ENCODE measurements around the gene OR6K6.

The OR6K6 gene

GRCh38 chr1:158752155-158752712 is 2.3 kb upstream of the OR6K6 start:
- no peak for TF ChIP-seq CTCF (IDR thresholded peaks at IDR 0.05; ENCODE audit: insufficient read depth, missing control alignments)
- no peak for DNase-seq (ENCODE audit: insufficient read length, low spot score)
- FAIRE-seq: no peak

GRCh38 chr1:158771950-158772866 is 17.7 kb downstream of the OR6K6 start, which contains the start of gene OR6N1:
Gene OR6N1 (minus strand): TSS chr1:158772195. CDS start chr1:158766682, 5,513 bp downstream.
- no peak for TF ChIP-seq CTCF (IDR thresholded peaks at IDR 0.05; ENCODE audit: insufficient read depth, missing control alignments)
- FAIRE-seq (no peak), DNase-seq (ENCODE audit: insufficient read length, low spot score) (no peak)

GRCh38 chr1:158781104-158781503 is 26.6 kb downstream of the OR6K6 start, which contains the start of gene OR6N2:
Gene OR6N2 (minus strand): TSS chr1:158781204. CDS start chr1:158777635, 3,569 bp downstream.
- FAIRE-seq: no peak
- TF ChIP-seq CTCF (IDR thresholded peaks at IDR 0.05; ENCODE audit: insufficient read depth, missing control alignments): no peak
- DNase-seq (ENCODE audit: insufficient read length, low spot score): no peak

- FAIRE-seq: no peak
- DNase-seq (ENCODE audit: insufficient read length, low spot score): no peak
- no peak for TF ChIP-seq CTCF (IDR thresholded peaks at IDR 0.05; ENCODE audit: insufficient read depth, missing control alignments)
Measured at GRCh38 chr1:158793604-158794003, 39.1 kb downstream of the OR6K6 start.

GRCh38 chr1:158794247-158794646 is 39.7 kb downstream of the OR6K6 start:
- no peak for FAIRE-seq
- TF ChIP-seq CTCF (IDR thresholded peaks at IDR 0.05; ENCODE audit: insufficient read depth, missing control alignments): no peak
- DNase-seq (ENCODE audit: insufficient read length, low spot score): no peak

- no peak for DNase-seq (ENCODE audit: insufficient read length, low spot score)
- TF ChIP-seq CTCF (IDR thresholded peaks at IDR 0.05; ENCODE audit: insufficient read depth, missing control alignments): no peak
- FAIRE-seq: no peak
Measured at GRCh38 chr1:158798531-158798930, 44.0 kb downstream of the OR6K6 start.

- DNase-seq (ENCODE audit: insufficient read length, low spot score): no peak
- FAIRE-seq: no peak
- no peak for TF ChIP-seq CTCF (IDR thresholded peaks at IDR 0.05; ENCODE audit: insufficient read depth, missing control alignments)
Measured at GRCh38 chr1:158799689-158800088, 45.2 kb downstream of the OR6K6 start.
